Sigmoid colon (tissue), 4 donors: Measurements from ENCODE around the gene PKN2.

Source experiments
- CTCF ChIP-seq, 4 experiments: fragments of 450-650 bp in 3 of 4; fragments of 200-600 bp in 1 of 4; IDR thresholded peaks; one replicate each; pipeline ENCODE4 v1.5.1; 2016 to 2019; ENCODE audit warnings: antibody characterized with exemption in 4 of 4, mild to moderate bottlenecking in 3 of 4, moderate library complexity in 2 of 4
- EP300 ChIP-seq, 4 donors: sonication (generic); formaldehyde crosslinking; IDR thresholded peaks; one replicate each; pipeline ENCODE4 v1.6.1; 2017; ENCODE audit warnings: antibody characterized with exemption in 4 of 4
- POLR2A ChIP-seq, 2 donors: fragments of 450-650 bp; IDR thresholded peaks; one replicate each; pipeline ENCODE4 v1.6.1; 2016; ENCODE audit warnings: antibody characterized with exemption in 2 of 2, mild to moderate bottlenecking in 2 of 2, moderate library complexity in 2 of 2
- POLR2AphosphoS5 ChIP-seq, 4 donors: sonication (generic); formaldehyde crosslinking; IDR thresholded peaks; one replicate each; pipeline ENCODE4 v1.6.1; 2017; ENCODE audit warnings: antibody characterized with exemption in 4 of 4

DNA sequence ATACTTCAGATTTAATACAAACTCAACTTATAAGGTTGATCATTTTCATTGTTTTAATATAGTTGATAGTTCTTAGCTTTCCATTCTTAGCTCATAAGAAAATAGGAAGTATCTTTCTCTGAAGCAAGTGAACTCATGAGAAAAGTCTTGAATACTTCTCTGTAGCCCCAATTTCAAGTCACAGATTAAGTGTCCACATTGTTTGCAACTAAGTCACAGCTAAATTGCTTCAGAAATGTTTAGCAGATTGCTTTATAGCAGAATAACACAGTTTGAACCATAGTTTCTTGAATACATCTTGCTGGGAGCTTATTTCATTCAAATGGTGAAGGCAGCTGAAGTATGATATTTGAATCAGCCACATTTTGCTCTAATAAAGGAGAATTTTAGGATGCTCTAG is 10.6 kb upstream of the PKN2 start:
- TF ChIP-seq CTCF (IDR thresholded peaks at IDR 0.05) (no peak), POLR2A (IDR thresholded peaks at IDR 0.05) (no peak), POLR2AphosphoS5 (IDR thresholded peaks at IDR 0.05) (no peak), EP300 (IDR thresholded peaks at IDR 0.05) (no peak)
